ENCODE data around the gene NDRG2. TPM values are rescaled to one million over a fixed set of nuclear protein-coding genes. Genes with fewer than 3 reads are reported as not detected.

NDRG2 gene
- 2.8 TPM in 1 of 2 replicates, not detected in the other for total RNA-seq (2014; rRNA removed; shearing (Covaris generic))
- 0.28 and 0.85 TPM in 2 replicates for polyA plus RNA-seq (2016; fragmentation: Nextera tagmentation; extraction: Ambion mirVana)

DNA sequence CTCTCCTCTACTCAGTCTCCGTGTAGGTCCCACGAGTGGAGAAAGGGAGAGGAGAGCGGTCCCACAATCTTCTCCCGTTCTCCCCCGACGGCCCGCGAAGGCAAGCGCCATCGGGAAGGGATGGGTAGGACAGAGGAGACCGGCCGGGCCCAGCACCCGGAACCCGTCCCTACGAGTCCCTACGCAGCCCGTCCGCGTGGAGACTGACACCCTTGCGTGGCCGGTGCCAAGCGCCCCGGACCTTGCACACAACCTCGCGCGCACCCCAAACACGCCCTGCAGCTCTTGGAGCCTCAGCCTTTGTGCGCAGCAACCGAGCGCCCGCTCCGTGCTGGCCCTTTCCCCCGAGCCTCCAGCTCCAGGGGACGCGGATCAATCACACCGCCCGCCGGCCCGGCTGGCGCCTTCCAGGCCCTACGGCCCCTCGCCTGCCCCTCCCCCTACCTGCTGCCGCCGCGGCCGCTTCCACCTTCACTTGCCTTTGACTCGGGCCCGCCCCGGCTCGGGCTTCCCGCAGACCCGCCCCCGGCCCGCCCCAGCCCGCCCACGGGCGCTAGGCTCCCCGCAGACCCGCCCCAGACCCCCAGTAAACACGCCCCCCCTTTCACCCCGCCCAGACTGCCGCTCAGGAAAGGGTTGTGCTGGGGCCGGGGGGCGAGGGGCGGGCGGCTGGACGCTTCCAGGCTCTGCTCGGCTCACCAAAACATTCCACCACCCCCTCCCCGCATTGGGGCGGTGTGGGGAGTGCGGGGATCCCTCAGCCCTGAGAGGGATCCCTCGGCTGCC, at the start of gene NDRG2:
NDRG2 (minus strand) TSS at position 477 of the 786 bp plus-strand sequence. CDS start 1,746 bp downstream, outside the sequence.
- DNase-seq = peak; percentile 37
- Histone ChIP-seq H3K27ac (no peak within 1 kb of the TSS), H3K4me3 (peak within 1 kb of the TSS; percentile 51), H2AFZ (0 out of 2 replicates have a peak within 1 kb of the TSS, but pooled peaks have one; percentile 18), H3K27me3 (replicated peaks; ENCODE audit: insufficient read depth) (peaks cover 32% of the 10 kb centered on the region), H3K9me2 (ENCODE audit: insufficient read depth) (no peaks in the 10 kb centered on the region), H3K79me2 (ENCODE audit: insufficient read depth) (no peaks in the 10 kb centered on the region), H4K20me1 (ENCODE audit: insufficient read depth) (no peaks in the 10 kb centered on the region), H3K4me1 (ENCODE audit: insufficient read depth) (no peaks in the 10 kb centered on the region), H3K36me3 (ENCODE audit: low read depth) (no peaks in the 10 kb centered on the region), H3K9ac (no peak within 1 kb of the TSS), H3K9me3 (ENCODE audit: low read depth) (no peaks in the 10 kb centered on the region), H3K4me2 (ENCODE audit: unreplicated experiment) (peak within 1 kb of the TSS; percentile 68), H3F3A (ENCODE audit: insufficient read depth) (no peaks in the 10 kb centered on the region)
- WGBS, 2 experiments (ENCODE audit: low coverage in 1 of 2, low lambda C conversion rate in 2 of 2, missing lambda C conversion rate in 2 of 2) = 3% methylated on average over 19 to 64 of the region's 72 CpGs
- in situ Hi-C loops (cut with MboI) = no loop called here
- no peak for TF ChIP-seq EZH2phosphoT487 (IDR thresholded peaks at IDR 0.05; ENCODE audit: insufficient read depth, low read depth)
- TF ChIP-seq EZH2 (IDR thresholded peaks at IDR 0.05; ENCODE audit: insufficient read depth, poor library complexity, severe bottlenecking) = peak; percentile 37

- DNase-seq = no peak
- H2AFZ ChIP-seq = no peak overlapping the region
- H3K9me3 ChIP-seq (ENCODE audit: low read depth) = no peaks in the 10 kb centered on the region
- TF ChIP-seq EZH2 (IDR thresholded peaks at IDR 0.05; ENCODE audit: insufficient read depth, poor library complexity, severe bottlenecking) (no peak), EZH2phosphoT487 (IDR thresholded peaks at IDR 0.05; ENCODE audit: insufficient read depth, low read depth) (no peak)
- H3K27me3 ChIP-seq (replicated peaks; ENCODE audit: insufficient read depth) = no peaks in the 10 kb centered on the region
- in situ Hi-C loops (cut with MboI) = no loop called here
- peaks cover 28% of the 10 kb centered on the region for H3F3A ChIP-seq (ENCODE audit: insufficient read depth)
- no peak overlapping the region for H3K9ac ChIP-seq
- peaks cover 41% of the 10 kb centered on the region for H3K79me2 ChIP-seq (ENCODE audit: insufficient read depth)
- 0 out of 2 replicates have a peak overlapping the region, but pooled peaks have one; percentile 100 for H3K27ac ChIP-seq
- H3K4me1 ChIP-seq (ENCODE audit: insufficient read depth) = peaks cover 19% of the 10 kb centered on the region
- 92 to 93% methylated on average over 9 of the region's 9 CpGs for WGBS, 2 experiments (ENCODE audit: low coverage in 1 of 2, low lambda C conversion rate in 2 of 2, missing lambda C conversion rate in 2 of 2)
- no peaks in the 10 kb centered on the region for H4K20me1 ChIP-seq (ENCODE audit: insufficient read depth)
- H3K36me3 ChIP-seq (ENCODE audit: low read depth) = peaks cover 27% of the 10 kb centered on the region
- H3K4me3 ChIP-seq = no peak overlapping the region
- H3K4me2 ChIP-seq (ENCODE audit: unreplicated experiment) = no peak overlapping the region
- no peaks in the 10 kb centered on the region for H3K9me2 ChIP-seq (ENCODE audit: insufficient read depth)
These were observed 49.1 kb upstream of the NDRG2 start for GRCh38 chr14:21073921-21074320.

GRCh38 chr14:21072781-21073339, 48.0 kb upstream of the NDRG2 start:
- no peak overlapping the region for H2AFZ ChIP-seq
- H3K36me3 ChIP-seq (ENCODE audit: low read depth) = peaks cover 20% of the 10 kb centered on the region
- TF ChIP-seq EZH2phosphoT487 (IDR thresholded peaks at IDR 0.05; ENCODE audit: insufficient read depth, low read depth) = no peak
- TF ChIP-seq EZH2 (IDR thresholded peaks at IDR 0.05; ENCODE audit: insufficient read depth, poor library complexity, severe bottlenecking) = no peak
- H3F3A ChIP-seq (ENCODE audit: insufficient read depth) = peaks cover 28% of the 10 kb centered on the region
- peak overlapping the region; percentile 96 for H3K9ac ChIP-seq
- DNase-seq = no peak
- H3K4me2 ChIP-seq (ENCODE audit: unreplicated experiment) = peak overlapping the region; percentile 99
- no peaks in the 10 kb centered on the region for H3K9me2 ChIP-seq (ENCODE audit: insufficient read depth)
- peaks cover 26% of the 10 kb centered on the region for H3K4me1 ChIP-seq (ENCODE audit: insufficient read depth)
- H3K9me3 ChIP-seq (ENCODE audit: low read depth) = no peaks in the 10 kb centered on the region
- in situ Hi-C loops (cut with MboI) = no loop called here
- peaks cover 41% of the 10 kb centered on the region for H3K79me2 ChIP-seq (ENCODE audit: insufficient read depth)
- peak overlapping the region; percentile 100 for H3K27ac ChIP-seq
- no peaks in the 10 kb centered on the region for H4K20me1 ChIP-seq (ENCODE audit: insufficient read depth)
- H3K4me3 ChIP-seq = peak overlapping the region; percentile 87
- no peaks in the 10 kb centered on the region for H3K27me3 ChIP-seq (replicated peaks; ENCODE audit: insufficient read depth)
- WGBS, 2 experiments (ENCODE audit: low coverage in 1 of 2, low lambda C conversion rate in 2 of 2, missing lambda C conversion rate in 2 of 2) = 91 to 94% methylated on average over 9 of the region's 9 CpGs

DNA sequence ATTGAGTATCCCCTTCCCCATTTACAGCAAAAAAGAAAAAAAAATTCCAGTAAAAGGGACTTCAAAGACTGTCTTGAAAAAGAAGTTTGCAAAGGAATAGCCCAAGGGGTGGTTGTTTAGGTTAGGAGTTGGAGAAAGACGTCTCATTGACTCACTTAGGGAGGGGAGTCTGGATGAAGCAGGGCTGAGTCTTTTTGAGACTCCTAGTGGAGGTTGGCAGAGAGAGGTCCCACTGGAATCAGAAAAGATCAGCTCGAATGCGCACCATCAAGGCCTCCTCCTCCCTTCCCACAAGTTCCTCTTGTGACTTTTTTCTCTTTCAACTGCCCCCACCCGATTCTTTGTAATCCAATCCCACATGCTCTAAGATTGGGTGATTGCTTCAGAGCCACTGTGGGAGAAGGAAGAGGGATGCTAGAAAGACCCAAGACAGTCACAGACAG, 47.2 kb upstream of the NDRG2 start:
- H3K9me2 ChIP-seq (ENCODE audit: insufficient read depth) = no peaks in the 10 kb centered on the region
- no peaks in the 10 kb centered on the region for H4K20me1 ChIP-seq (ENCODE audit: insufficient read depth)
- H3F3A ChIP-seq (ENCODE audit: insufficient read depth) = peaks cover 28% of the 10 kb centered on the region
- 0 to 1% methylated on average over 4 of the region's 4 CpGs for WGBS, 2 experiments (ENCODE audit: low coverage in 1 of 2, low lambda C conversion rate in 2 of 2, missing lambda C conversion rate in 2 of 2)
- H3K4me3 ChIP-seq = peak overlapping the region; percentile 87
- peaks cover 41% of the 10 kb centered on the region for H3K79me2 ChIP-seq (ENCODE audit: insufficient read depth)
- H3K27me3 ChIP-seq (replicated peaks; ENCODE audit: insufficient read depth) = no peaks in the 10 kb centered on the region
- in situ Hi-C loops (cut with MboI) = no loop called here
- peak overlapping the region; percentile 99 for H3K4me2 ChIP-seq (ENCODE audit: unreplicated experiment)
- H2AFZ ChIP-seq = peak overlapping the region; percentile 76
- peak; percentile 93 for DNase-seq
- H3K36me3 ChIP-seq (ENCODE audit: low read depth) = peaks cover 14% of the 10 kb centered on the region; the same call in 1 of the 2 replicates
- H3K9ac ChIP-seq = peak overlapping the region; percentile 96
- no peak for TF ChIP-seq EZH2phosphoT487 (IDR thresholded peaks at IDR 0.05; ENCODE audit: insufficient read depth, low read depth)
- no peak for TF ChIP-seq EZH2 (IDR thresholded peaks at IDR 0.05; ENCODE audit: insufficient read depth, poor library complexity, severe bottlenecking)
- H3K27ac ChIP-seq = peak overlapping the region; percentile 100
- no peaks in the 10 kb centered on the region for H3K9me3 ChIP-seq (ENCODE audit: low read depth)
- peaks cover 26% of the 10 kb centered on the region for H3K4me1 ChIP-seq (ENCODE audit: insufficient read depth)
